ENCODE measurements around the gene RBP5.

Gene RBP5

GRCh38 chr12:7118881-7119280, 9.8 kb downstream of the RBP5 start:
- H3K36me3 ChIP-seq (replicated peaks) = no peaks in the 10 kb centered on the region
- no peak for TF ChIP-seq CTCF (IDR thresholded peaks at IDR 0.05; ENCODE audit: low read depth, low read length, missing control alignments)

GRCh38 chr12:7117670-7118069, 11.0 kb downstream of the RBP5 start:
- no peak for DNase-seq
- in situ Hi-C loops (cut with HindIII; ENCODE audit: low pct_ligation_motif_present, low sequenced_read_pairs) = no loop called here

More at GRCh38 chr12:7118881-7119280, 9.8 kb downstream of the RBP5 start:
- Histone ChIP-seq H3K4me3 (ENCODE audit: low read depth, low read length) (no peak overlapping the region), H3K27me3 (replicated peaks) (no peaks in the 10 kb centered on the region), H3K27ac (no peak overlapping the region)
- in situ Hi-C loops (cut with HindIII; ENCODE audit: low pct_ligation_motif_present, low sequenced_read_pairs) = no loop called here
- DNase-seq = no peak

GRCh38 chr12:7116916-7117315, 11.8 kb downstream of the RBP5 start:
- DNase-seq = no peak
- Histone ChIP-seq H3K27ac (no peak overlapping the region), H3K4me3 (ENCODE audit: low read depth, low read length) (no peak overlapping the region), H3K27me3 (replicated peaks) (no peaks in the 10 kb centered on the region), H3K36me3 (replicated peaks) (no peaks in the 10 kb centered on the region)
- in situ Hi-C loops (cut with HindIII; ENCODE audit: low pct_ligation_motif_present, low sequenced_read_pairs) = no loop called here
- TF ChIP-seq CTCF (IDR thresholded peaks at IDR 0.05; ENCODE audit: low read depth, low read length, missing control alignments) = no peak

More at GRCh38 chr12:7117670-7118069, 11.0 kb downstream of the RBP5 start:
- Histone ChIP-seq H3K4me3 (ENCODE audit: low read depth, low read length) (no peak overlapping the region), H3K36me3 (replicated peaks) (no peaks in the 10 kb centered on the region), H3K27ac (no peak overlapping the region), H3K27me3 (replicated peaks) (no peaks in the 10 kb centered on the region)
- no peak for TF ChIP-seq CTCF (IDR thresholded peaks at IDR 0.05; ENCODE audit: low read depth, low read length, missing control alignments)

GRCh38 chr12:7116196-7116595, 12.5 kb downstream of the RBP5 start:
- no peak for TF ChIP-seq CTCF (IDR thresholded peaks at IDR 0.05; ENCODE audit: low read depth, low read length, missing control alignments)
- no peak for DNase-seq
- in situ Hi-C loops (cut with HindIII; ENCODE audit: low pct_ligation_motif_present, low sequenced_read_pairs) = no loop called here
- no peaks in the 10 kb centered on the region for H3K36me3 ChIP-seq (replicated peaks)
- no peaks in the 10 kb centered on the region for H3K27me3 ChIP-seq (replicated peaks)
- H3K4me3 ChIP-seq (ENCODE audit: low read depth, low read length) = no peak overlapping the region
- H3K27ac ChIP-seq = no peak overlapping the region

GRCh38 chr12:7114851-7115250, 13.8 kb downstream of the RBP5 start:
- Histone ChIP-seq H3K27me3 (replicated peaks) (no peaks in the 10 kb centered on the region), H3K36me3 (replicated peaks) (no peaks in the 10 kb centered on the region), H3K4me3 (ENCODE audit: low read depth, low read length) (no peak overlapping the region), H3K27ac (no peak overlapping the region)
- in situ Hi-C loops (cut with HindIII; ENCODE audit: low pct_ligation_motif_present, low sequenced_read_pairs) = no loop called here
- DNase-seq = no peak
- no peak for TF ChIP-seq CTCF (IDR thresholded peaks at IDR 0.05; ENCODE audit: low read depth, low read length, missing control alignments)

GRCh38 chr12:7114008-7114407, 14.7 kb downstream of the RBP5 start:
- Histone ChIP-seq H3K27ac (no peak overlapping the region), H3K4me3 (ENCODE audit: low read depth, low read length) (no peak overlapping the region), H3K27me3 (replicated peaks) (no peaks in the 10 kb centered on the region), H3K36me3 (replicated peaks) (no peaks in the 10 kb centered on the region)
- in situ Hi-C loops (cut with HindIII; ENCODE audit: low pct_ligation_motif_present, low sequenced_read_pairs) = no loop called here
- no peak for DNase-seq
- no peak for TF ChIP-seq CTCF (IDR thresholded peaks at IDR 0.05; ENCODE audit: low read depth, low read length, missing control alignments)
